Osteoblast (primary cell): ENCODE measurements around the gene LGALS7B. TPM values are rescaled to one million over a fixed set of nuclear protein-coding genes. Genes with fewer than 3 reads are reported as not detected.
"Not testable (repeated sequence)": the region's sequence is repeated elsewhere in the genome, so short reads cannot be mapped to it uniquely, and the experiment has no call there.

Experiments
- DNase-seq: peaks from one replicate; pipeline ENCODE4 v3.0.0; 2011; ENCODE audit warnings: low spot score, mixed read lengths; ENCODE audit not compliant: insufficient read length; ENCODE audit errors: missing footprints
- H2AFZ ChIP-seq: 2 replicates; pipeline ENCODE4 v1.6.0; 2011; ENCODE audit warnings: mild to moderate bottlenecking, low read length
- H3K27ac ChIP-seq: 2 replicates; pipeline ENCODE4 v1.5.1; 2011; ENCODE audit warnings: mild to moderate bottlenecking, low read depth, low read length, moderate library complexity
- H3K27me3 ChIP-seq: 2 replicates; pipeline ENCODE4 v1.6.0; 2012; ENCODE audit warnings: mild to moderate bottlenecking, control low read depth, inconsistent platforms, low read length, moderate library complexity; ENCODE audit not compliant: insufficient read depth
- H3K36me3 ChIP-seq: 2 replicates; pipeline ENCODE4 v1.5.1; 2011; ENCODE audit warnings: mild to moderate bottlenecking, low read length, control low read depth, moderate library complexity; ENCODE audit not compliant: insufficient read depth
- H3K4me1 ChIP-seq: 2 replicates; pipeline ENCODE4 v1.5.1; 2011; ENCODE audit warnings: mild to moderate bottlenecking, low read length, control low read depth, moderate library complexity; ENCODE audit not compliant: insufficient read depth
- H3K4me2 ChIP-seq: 2 replicates; pipeline ENCODE4 v1.6.0; 2011; ENCODE audit warnings: mild to moderate bottlenecking, low read length; ENCODE audit not compliant: insufficient read depth
- H3K4me3 ChIP-seq: fragments of 200-600 bp; sonication (generic); 3 replicates; pipeline ENCODE4 v1.5.1; 2012; ENCODE audit warnings: mild to moderate bottlenecking, low read length, inconsistent platforms; ENCODE audit not compliant: insufficient read depth
- H3K79me2 ChIP-seq: 2 replicates; pipeline ENCODE4 v1.6.0; 2012; ENCODE audit warnings: mild to moderate bottlenecking, low read length, control low read depth, inconsistent platforms; ENCODE audit not compliant: insufficient read depth
- H3K9me3 ChIP-seq: 2 replicates; pipeline ENCODE4 v1.5.1; 2011; ENCODE audit warnings: low read depth, low read length, control low read depth
- H4K20me1 ChIP-seq: 2 replicates; pipeline ENCODE4 v1.6.0; 2012; ENCODE audit warnings: mild to moderate bottlenecking, low read length, control low read depth; ENCODE audit not compliant: insufficient read depth
- total RNA-seq: library from RNA; depleted of rRNA; stranded (reverse); fragments of >200 nt; gene quantifications from 2 replicates; pipeline ENCODE4 v1.2.3, GENCODE V29; 2012
- TF ChIP-seq, protein P1 (sequence below): IDR thresholded peaks from 2 replicates; pipeline ENCODE4 v1.5.1; 2011; ENCODE audit warnings: mild to moderate bottlenecking, low read depth, low read length, moderate library complexity; ENCODE audit errors: extremely low read depth

The LGALS7B gene
- total RNA-seq, 1 donor, result not detected

DNA sequence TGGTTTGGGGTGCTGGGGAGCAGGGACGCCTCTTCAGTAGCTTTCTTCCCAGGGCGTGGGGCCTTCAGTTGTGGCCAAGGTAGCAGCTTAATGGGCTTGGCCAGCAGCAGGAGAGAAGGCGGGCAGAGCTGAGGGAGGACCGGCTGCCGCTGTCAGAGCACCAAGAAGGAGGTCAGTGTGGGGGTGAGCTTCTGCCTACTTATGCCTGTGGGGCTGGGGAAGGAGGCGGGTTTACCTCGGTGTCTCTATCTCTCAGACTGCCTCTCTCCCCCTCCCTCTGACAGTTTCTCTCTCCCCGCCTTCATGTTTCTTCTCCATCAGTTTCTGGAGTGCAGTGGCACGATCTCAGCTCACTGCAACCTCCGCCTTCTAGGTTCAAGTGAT lies 44.7 kb upstream of the LGALS7B start, which contains the start of gene CAPN12:
Gene CAPN12 (minus strand): TSS at position 177 of the 384 bp plus-strand sequence. CDS start 309 bp downstream, outside the sequence.
- TF ChIP-seq, protein P1, sequence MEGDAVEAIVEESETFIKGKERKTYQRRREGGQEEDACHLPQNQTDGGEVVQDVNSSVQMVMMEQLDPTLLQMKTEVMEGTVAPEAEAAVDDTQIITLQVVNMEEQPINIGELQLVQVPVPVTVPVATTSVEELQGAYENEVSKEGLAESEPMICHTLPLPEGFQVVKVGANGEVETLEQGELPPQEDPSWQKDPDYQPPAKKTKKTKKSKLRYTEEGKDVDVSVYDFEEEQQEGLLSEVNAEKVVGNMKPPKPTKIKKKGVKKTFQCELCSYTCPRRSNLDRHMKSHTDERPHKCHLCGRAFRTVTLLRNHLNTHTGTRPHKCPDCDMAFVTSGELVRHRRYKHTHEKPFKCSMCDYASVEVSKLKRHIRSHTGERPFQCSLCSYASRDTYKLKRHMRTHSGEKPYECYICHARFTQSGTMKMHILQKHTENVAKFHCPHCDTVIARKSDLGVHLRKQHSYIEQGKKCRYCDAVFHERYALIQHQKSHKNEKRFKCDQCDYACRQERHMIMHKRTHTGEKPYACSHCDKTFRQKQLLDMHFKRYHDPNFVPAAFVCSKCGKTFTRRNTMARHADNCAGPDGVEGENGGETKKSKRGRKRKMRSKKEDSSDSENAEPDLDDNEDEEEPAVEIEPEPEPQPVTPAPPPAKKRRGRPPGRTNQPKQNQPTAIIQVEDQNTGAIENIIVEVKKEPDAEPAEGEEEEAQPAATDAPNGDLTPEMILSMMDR, result no peak
- Histone ChIP-seq H3K4me1 (no peaks in the 10 kb centered on the region), H4K20me1 (no peaks in the 10 kb centered on the region), H3K9me3 (no peaks in the 10 kb centered on the region), H3K4me3 (no peak within 1 kb of the TSS), H3K79me2 (no peaks in the 10 kb centered on the region), H2AFZ (no peak within 1 kb of the TSS), H3K4me2 (no peak within 1 kb of the TSS), H3K27ac (no peak within 1 kb of the TSS), H3K36me3 (no peaks in the 10 kb centered on the region), H3K27me3 (no peaks in the 10 kb centered on the region)
- peak; percentile 55 for DNase-seq

DNA sequence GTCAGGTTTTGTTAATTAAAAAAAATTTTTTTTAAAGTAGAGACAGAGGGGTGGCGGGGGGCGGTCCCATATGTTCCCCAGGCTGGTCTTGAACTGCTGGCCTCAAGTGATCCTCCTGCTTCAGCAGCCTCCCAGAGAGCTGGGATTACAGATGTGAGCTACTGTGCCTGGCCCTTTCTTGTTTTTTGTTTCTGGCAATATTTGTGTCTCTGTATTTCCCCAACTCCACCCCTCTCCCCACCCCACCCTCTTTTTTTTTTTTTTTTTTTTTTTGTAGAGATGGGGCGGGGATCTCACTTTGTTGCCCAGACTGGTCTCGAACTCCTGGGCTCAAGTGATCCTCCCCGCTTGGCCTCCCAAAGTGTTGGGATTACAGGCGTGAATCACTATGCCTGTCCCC lies 44.1 kb upstream of the LGALS7B start:
- H2AFZ ChIP-seq, result no peak overlapping the region
- no peaks in the 10 kb centered on the region for H3K27me3 ChIP-seq
- no peak overlapping the region for H3K4me3 ChIP-seq

DNA sequence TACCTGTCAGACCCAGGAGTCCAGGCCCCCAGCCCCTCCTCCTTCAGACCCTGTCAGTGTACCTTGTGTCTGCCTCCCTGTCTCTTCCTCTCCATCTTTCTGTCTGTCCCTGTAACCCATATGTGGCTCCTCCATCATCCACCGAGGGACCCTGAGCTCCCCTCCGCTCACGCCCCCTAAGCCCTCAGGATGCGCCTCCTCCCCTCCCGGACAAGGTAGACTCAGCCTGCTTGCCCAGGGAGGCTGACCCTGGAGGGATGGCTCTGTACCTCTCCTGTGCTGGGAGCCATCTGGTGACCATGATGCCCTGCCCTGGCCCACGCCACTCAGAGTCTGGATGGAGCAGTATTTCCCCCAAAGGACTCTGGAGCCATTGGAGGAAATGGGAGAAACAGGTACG lies 43.7 kb upstream of the LGALS7B start:
- no peaks in the 10 kb centered on the region for H3K79me2 ChIP-seq
- TF ChIP-seq, protein P1, result no peak
- H2AFZ ChIP-seq, result no peak overlapping the region
- no peaks in the 10 kb centered on the region for H4K20me1 ChIP-seq
- H3K4me2 ChIP-seq, result no peak overlapping the region
- no peaks in the 10 kb centered on the region for H3K9me3 ChIP-seq
- no peaks in the 10 kb centered on the region for H3K4me1 ChIP-seq
- no peak overlapping the region for H3K4me3 ChIP-seq
- peak; percentile 69 for DNase-seq
- H3K27ac ChIP-seq, result no peak overlapping the region
- no peaks in the 10 kb centered on the region for H3K27me3 ChIP-seq
- no peaks in the 10 kb centered on the region for H3K36me3 ChIP-seq

More for the DNA sequence above, 44.1 kb upstream of the LGALS7B start:
- TF ChIP-seq, protein P1, result no peak
- Histone ChIP-seq H4K20me1 (no peaks in the 10 kb centered on the region), H3K4me2 (no peak overlapping the region), H3K4me1 (no peaks in the 10 kb centered on the region), H3K36me3 (no peaks in the 10 kb centered on the region), H3K9me3 (no peaks in the 10 kb centered on the region), H3K27ac (no peak overlapping the region), H3K79me2 (no peaks in the 10 kb centered on the region)
- no peak for DNase-seq

GRCh38 chr19:38753783-38754182 lies 35.2 kb upstream of the LGALS7B start:
- DNase-seq, H3K4me2 ChIP-seq, H3K4me1 ChIP-seq, H2AFZ ChIP-seq, H3K36me3 ChIP-seq, H3K27me3 ChIP-seq, H3K9me3 ChIP-seq, H3K27ac ChIP-seq, H4K20me1 ChIP-seq, H3K4me3 ChIP-seq, H3K79me2 ChIP-seq: not testable (repeated sequence)

DNA sequence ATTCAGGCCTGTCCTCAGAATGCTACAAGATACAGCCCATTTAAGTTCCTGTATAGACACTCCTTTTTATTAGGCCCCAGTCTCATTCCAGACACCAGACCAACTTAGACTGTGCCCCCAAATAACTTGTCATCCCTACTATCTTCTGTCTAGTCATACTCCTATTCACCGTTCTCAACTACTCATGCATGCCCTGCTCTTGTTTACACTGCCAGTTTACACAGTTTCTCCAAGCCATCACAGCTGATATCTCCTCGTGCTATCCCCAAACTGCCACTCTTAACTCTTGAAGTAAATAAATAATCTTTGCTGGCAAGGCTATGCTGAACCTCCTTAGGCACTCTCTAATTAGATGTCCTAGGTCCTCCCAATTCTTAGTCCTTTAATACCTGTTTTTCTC lies 34.8 kb upstream of the LGALS7B start:
- not testable (repeated sequence) for H3K4me3 ChIP-seq, DNase-seq, H3K36me3 ChIP-seq, H3K79me2 ChIP-seq, H3K4me2 ChIP-seq, H3K27me3 ChIP-seq, H4K20me1 ChIP-seq, H3K27ac ChIP-seq, H3K4me1 ChIP-seq, H2AFZ ChIP-seq, H3K9me3 ChIP-seq
